Islet of Langerhans (tissue), 1 donor: Measurements from ENCODE around the gene RNF11.

Source experiments
- FAIRE-seq: peaks from one replicate; lab custom pipeline; 2011; peaks lifted over from hg19 to GRCh38; lab: Jason Lieb, UNC

The RNF11 gene

GRCh38 chr1:51314974-51315373 lies 78.9 kb downstream of the RNF11 start:
- FAIRE-seq = no peak

- no peak for FAIRE-seq
These were observed 80.2 kb downstream of the RNF11 start for GRCh38 chr1:51316113-51316845.

GRCh38 chr1:51316846-51317120 lies 80.7 kb downstream of the RNF11 start:
- FAIRE-seq = no peak

GRCh38 chr1:51317798-51318197 lies 81.7 kb downstream of the RNF11 start:
- FAIRE-seq = no peak

GRCh38 chr1:51320967-51321923 lies 85.2 kb downstream of the RNF11 start:
- FAIRE-seq = no peak

- no peak for FAIRE-seq
These were observed 85.8 kb downstream of the RNF11 start for GRCh38 chr1:51321924-51322280.

GRCh38 chr1:51322417-51323101 lies 86.5 kb downstream of the RNF11 start:
- no peak for FAIRE-seq
